Neural crest cell (in vitro differentiated cells): Measurements from ENCODE around the gene AHCY. TPM values are rescaled to one million over a fixed set of nuclear protein-coding genes. Genes with fewer than 3 reads are reported as not detected.
"Not testable (repeated sequence)": the region's sequence is repeated elsewhere in the genome, so short reads cannot be mapped to it uniquely, and the experiment has no call there.

Source experiments
- DNase-seq: peaks from one replicate; pipeline ENCODE4 v3.0.0; 2021; ENCODE audit warnings: low read depth, mixed read lengths, low spot score
- H3K27ac Mint-ChIP-seq: one replicate; pipeline ENCODE4 v1.8.0; 2021; ENCODE audit warnings: mild to moderate bottlenecking, mixed read lengths; ENCODE audit not compliant: unreplicated experiment
- H3K27me3 Mint-ChIP-seq: 2 replicates; pipeline ENCODE4 v1.8.0; 2021; ENCODE audit warnings: low read depth, mild to moderate bottlenecking, mixed read lengths
- H3K36me3 Mint-ChIP-seq: 2 replicates; pipeline ENCODE4 v1.8.0; 2021; ENCODE audit warnings: low read depth, mild to moderate bottlenecking, mixed read lengths
- H3K4me1 Mint-ChIP-seq: 2 replicates; pipeline ENCODE4 v1.8.0; 2021; ENCODE audit warnings: mixed read lengths
- H3K4me3 Mint-ChIP-seq: one replicate; pipeline ENCODE4 v1.8.0; 2021; ENCODE audit warnings: mild to moderate bottlenecking, mixed read lengths
- H3K9me3 Mint-ChIP-seq: 2 replicates; pipeline ENCODE4 v1.8.0; 2021; ENCODE audit warnings: mixed read lengths
- long read RNA-seq: library from polyadenylated mRNA; unstranded; transcript quantifications from one replicate; pipeline ENCODE4 v2.0.0, GENCODE V29; 2020
- total RNA-seq: library from RNA; stranded (reverse); gene quantifications from 2 replicates; pipeline ENCODE4 v1.2.1, GENCODE V29; 2021
- TF ChIP-seq, protein P1 (sequence below): fragments of 200-600 bp; sonication (generic); conservative IDR thresholded peaks from 2 replicates; pipeline ENCODE4 v1.5.0; 2021; ENCODE audit warnings: antibody characterized with exemption, mild to moderate bottlenecking

AHCY gene
- total RNA-seq, result 358 TPM in 2 replicates
- long read RNA-seq, transcript AHCY-201 (10 exons, 2,143 nt), result major isoform, 437 of 536 reads
- long read RNA-seq, partial matches to known transcripts, result 53 of 536 reads
- long read RNA-seq, other reads (novel, unspliced or antisense), result 46 of 536 reads

DNA sequence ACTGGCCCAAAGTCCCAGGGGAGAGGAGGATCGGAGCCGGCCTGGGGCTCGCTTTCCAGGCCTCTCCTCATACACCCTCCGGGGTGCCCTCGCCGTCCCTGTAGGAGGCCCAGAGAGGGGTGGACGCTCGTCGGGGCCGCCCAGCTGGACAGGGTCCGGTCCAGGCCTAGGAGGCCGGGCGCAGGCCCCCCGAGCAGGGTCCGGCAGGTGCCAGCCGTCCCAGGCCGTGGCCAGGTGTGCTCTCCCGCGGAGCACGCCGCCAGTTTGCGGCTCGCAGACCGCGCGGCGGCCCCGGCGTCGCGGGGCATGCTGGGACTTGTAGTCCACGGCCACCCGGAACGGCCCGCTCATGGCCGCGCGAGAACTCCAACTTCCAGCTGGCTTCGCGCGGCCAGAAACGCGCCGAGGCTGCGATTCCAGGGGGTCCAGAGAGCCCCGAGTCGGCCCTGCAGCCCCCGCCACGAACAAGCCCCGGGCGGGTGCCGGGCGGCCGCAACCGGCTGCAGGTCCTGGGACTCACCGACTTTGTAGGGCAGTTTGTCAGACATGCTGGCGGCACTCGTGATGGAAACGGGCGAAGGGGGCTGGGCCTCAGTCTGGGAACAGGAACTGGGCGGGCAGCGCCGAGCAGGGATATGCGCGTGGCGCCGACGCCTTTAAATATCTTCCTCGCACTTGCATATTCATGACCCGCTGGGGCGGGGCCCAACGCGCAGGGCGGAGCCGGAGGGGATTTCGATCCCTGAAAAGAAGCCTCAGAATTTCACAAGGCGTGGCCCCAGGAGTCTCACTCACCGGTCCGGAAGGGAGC is at the start of gene AHCY:
TSS of gene AHCY (minus strand) at position 633 of the 811 bp plus-strand sequence. CDS start at position 548, 85 bp downstream.
- H3K4me3 Mint-ChIP-seq, result peak within 1 kb of the TSS; percentile 95
- no peaks in the 10 kb centered on the region for H3K9me3 Mint-ChIP-seq
- TF ChIP-seq, protein P1, sequence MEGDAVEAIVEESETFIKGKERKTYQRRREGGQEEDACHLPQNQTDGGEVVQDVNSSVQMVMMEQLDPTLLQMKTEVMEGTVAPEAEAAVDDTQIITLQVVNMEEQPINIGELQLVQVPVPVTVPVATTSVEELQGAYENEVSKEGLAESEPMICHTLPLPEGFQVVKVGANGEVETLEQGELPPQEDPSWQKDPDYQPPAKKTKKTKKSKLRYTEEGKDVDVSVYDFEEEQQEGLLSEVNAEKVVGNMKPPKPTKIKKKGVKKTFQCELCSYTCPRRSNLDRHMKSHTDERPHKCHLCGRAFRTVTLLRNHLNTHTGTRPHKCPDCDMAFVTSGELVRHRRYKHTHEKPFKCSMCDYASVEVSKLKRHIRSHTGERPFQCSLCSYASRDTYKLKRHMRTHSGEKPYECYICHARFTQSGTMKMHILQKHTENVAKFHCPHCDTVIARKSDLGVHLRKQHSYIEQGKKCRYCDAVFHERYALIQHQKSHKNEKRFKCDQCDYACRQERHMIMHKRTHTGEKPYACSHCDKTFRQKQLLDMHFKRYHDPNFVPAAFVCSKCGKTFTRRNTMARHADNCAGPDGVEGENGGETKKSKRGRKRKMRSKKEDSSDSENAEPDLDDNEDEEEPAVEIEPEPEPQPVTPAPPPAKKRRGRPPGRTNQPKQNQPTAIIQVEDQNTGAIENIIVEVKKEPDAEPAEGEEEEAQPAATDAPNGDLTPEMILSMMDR, result peak; percentile 16

DNA sequence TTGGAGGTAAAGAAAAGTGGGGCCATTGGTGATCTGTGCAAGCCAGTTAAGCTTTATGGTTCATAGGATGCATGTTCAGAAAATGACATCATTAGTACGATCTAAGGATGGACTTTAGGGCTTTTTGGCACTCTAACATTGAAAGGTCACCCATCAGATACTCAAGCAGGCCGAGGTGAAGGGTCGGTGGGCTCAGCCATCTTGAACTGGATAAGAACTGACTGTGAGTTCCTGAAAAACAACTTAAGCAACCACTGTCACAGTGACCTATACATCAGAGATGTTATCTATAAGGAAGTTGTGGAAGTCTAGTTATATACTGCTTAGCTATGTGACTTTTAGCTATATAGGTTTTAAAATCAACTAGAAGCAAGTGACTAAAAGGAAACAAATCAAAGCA is 46.9 kb upstream of the AHCY start:
- TF ChIP-seq, protein P1, result no peak
- Mint-ChIP-seq H3K4me3 (no peak overlapping the region), H3K27ac (no peak overlapping the region), H3K27me3 (no peaks in the 10 kb centered on the region), H3K9me3 (no peaks in the 10 kb centered on the region), H3K4me1 (no peaks in the 10 kb centered on the region), H3K36me3 (no peaks in the 10 kb centered on the region)
- DNase-seq, result no peak

More for the DNA sequence above, at the start of gene AHCY:
- Mint-ChIP-seq H3K4me1 (peaks cover 9% of the 10 kb centered on the region), H3K36me3 (no peaks in the 10 kb centered on the region), H3K27ac (peak within 1 kb of the TSS; percentile 95), H3K27me3 (no peaks in the 10 kb centered on the region)
- DNase-seq, result peak; percentile 98

DNA sequence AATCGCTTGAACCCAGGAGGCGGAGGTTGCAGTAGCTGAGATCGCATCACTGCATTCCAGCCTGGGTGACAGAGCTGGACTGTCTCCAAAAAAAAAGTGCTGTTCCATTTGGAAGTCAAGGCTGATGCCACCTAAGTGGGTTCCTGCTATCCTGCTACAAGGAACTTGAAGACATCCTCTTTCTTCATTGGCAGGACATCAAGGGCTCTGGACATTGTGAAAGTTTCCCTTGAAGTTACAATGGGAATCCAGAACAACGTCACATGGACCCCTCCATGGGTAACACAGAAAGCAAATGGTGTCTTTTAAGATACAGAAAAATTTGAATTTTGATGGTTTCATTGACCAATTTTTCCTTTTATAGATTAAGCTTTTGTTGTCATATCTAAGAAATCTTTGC is 44.4 kb upstream of the AHCY start:
- no peaks in the 10 kb centered on the region for H3K9me3 Mint-ChIP-seq
- no peak for DNase-seq
- H3K4me1 Mint-ChIP-seq, result no peaks in the 10 kb centered on the region
- no peaks in the 10 kb centered on the region for H3K36me3 Mint-ChIP-seq
- H3K27me3 Mint-ChIP-seq, result no peaks in the 10 kb centered on the region
- TF ChIP-seq, protein P1, result no peak
- H3K27ac Mint-ChIP-seq, result no peak overlapping the region
- H3K4me3 Mint-ChIP-seq, result no peak overlapping the region

DNA sequence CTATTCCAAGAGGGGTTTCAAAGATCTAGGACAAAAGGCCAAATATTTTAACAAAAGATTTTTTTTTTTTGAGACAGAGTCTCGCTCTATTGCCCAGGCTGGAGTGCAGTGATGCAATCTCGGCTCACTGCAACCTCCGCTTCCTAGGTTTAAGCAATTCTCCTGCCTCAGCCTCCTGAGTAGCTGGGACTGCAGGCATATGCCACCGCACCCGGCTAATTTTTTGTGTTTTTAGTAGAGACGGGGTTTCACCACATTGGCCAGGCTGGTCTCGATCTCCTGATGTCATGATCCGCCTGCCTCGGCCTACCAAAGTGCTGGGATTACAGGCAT is 43.3 kb upstream of the AHCY start:
- not testable (repeated sequence) for H3K4me1 Mint-ChIP-seq, H3K36me3 Mint-ChIP-seq, H3K27ac Mint-ChIP-seq, H3K4me3 Mint-ChIP-seq, DNase-seq, H3K27me3 Mint-ChIP-seq, H3K9me3 Mint-ChIP-seq

DNA sequence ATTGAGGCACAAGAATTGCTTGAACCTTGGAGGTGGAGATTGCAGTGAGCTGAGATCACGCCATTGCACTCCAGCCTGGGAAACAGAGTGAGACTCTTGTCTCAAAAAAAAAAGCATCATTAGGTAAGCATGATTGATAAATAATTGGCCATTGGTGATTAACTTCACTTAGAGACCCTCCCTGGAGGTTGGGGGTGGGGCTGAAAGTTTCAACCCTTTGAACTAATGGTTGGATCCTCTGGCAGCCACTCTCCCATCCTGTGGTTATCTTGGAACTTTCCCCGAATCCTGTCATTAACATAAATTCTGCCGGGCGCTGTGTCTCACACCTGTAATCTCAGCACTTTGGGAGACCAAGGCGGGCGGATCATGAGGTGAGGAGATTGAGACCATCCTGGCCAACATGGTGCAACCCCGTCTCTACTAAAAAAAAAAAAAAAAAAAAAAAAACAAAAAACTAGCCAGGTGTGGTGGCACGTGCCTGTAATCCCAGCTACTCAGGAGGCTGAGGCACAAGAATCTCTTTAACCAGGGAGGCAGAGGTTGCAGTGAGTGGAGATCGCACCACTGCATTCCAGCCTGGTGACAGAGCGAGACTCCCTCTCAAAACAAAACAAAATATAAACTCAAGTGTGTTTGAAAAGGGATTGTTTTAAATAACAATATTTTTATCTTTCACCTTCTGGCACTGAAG is 42.8 kb upstream of the AHCY start:
- not testable (repeated sequence) for H3K27me3 Mint-ChIP-seq, H3K36me3 Mint-ChIP-seq, H3K9me3 Mint-ChIP-seq, H3K4me3 Mint-ChIP-seq, H3K27ac Mint-ChIP-seq, H3K4me1 Mint-ChIP-seq, DNase-seq

GRCh38 chr20:34345402-34345736 is 42.2 kb upstream of the AHCY start:
- Mint-ChIP-seq H3K27ac (no peak overlapping the region), H3K27me3 (no peaks in the 10 kb centered on the region), H3K4me1 (no peaks in the 10 kb centered on the region), H3K9me3 (no peaks in the 10 kb centered on the region), H3K4me3 (no peak overlapping the region), H3K36me3 (no peaks in the 10 kb centered on the region)
- DNase-seq, result no peak
- TF ChIP-seq, protein P1, result no peak
